ENCODE measurements around the gene ATPAF2. TPM values are rescaled to one million over a fixed set of nuclear protein-coding genes. Genes with fewer than 3 reads are reported as not detected.
A peak's percentile ranks its signal among the peaks of the same experiment; 100 is the strongest.
"Not testable (repeated sequence)": the region's sequence is repeated elsewhere in the genome, so short reads cannot be mapped to it uniquely, and the experiment has no call there.

The ATPAF2 gene
- total RNA-seq, 1 experiment from 2014 or later = 13.3 TPM

GRCh38 chr17:18009609-18010420 is 29.2 kb downstream of the ATPAF2 start:
- no peak for DNase-seq (ENCODE audit: low read depth)

GRCh38 chr17:18008496-18009268 is 30.3 kb downstream of the ATPAF2 start:
- DNase-seq (ENCODE audit: low read depth) = peak; percentile 68

GRCh38 chr17:18006495-18007239 is 32.3 kb downstream of the ATPAF2 start:
- no peak for DNase-seq (ENCODE audit: low read depth)

GRCh38 chr17:18005496-18005895 is 33.5 kb downstream of the ATPAF2 start:
- no peak for DNase-seq (ENCODE audit: low read depth)

GRCh38 chr17:18004884-18005305 is 34.1 kb downstream of the ATPAF2 start:
- DNase-seq (ENCODE audit: low read depth) = no peak

- no peak for DNase-seq (ENCODE audit: low read depth)
These were observed 34.6 kb downstream of the ATPAF2 start for GRCh38 chr17:18004345-18004744.

GRCh38 chr17:18002171-18002570 is 36.8 kb downstream of the ATPAF2 start:
- DNase-seq (ENCODE audit: low read depth) = no peak

- no peak for DNase-seq (ENCODE audit: low read depth)
These were observed 38.9 kb downstream of the ATPAF2 start for GRCh38 chr17:18000030-18000408.

- DNase-seq (ENCODE audit: low read depth) = no peak
These were observed 39.5 kb downstream of the ATPAF2 start for GRCh38 chr17:17999364-18000029.

GRCh38 chr17:17998934-17999333 is 40.0 kb downstream of the ATPAF2 start:
- DNase-seq (ENCODE audit: low read depth) = no peak

GRCh38 chr17:17995887-17996286 is 43.1 kb downstream of the ATPAF2 start:
- DNase-seq (ENCODE audit: low read depth) = not testable (repeated sequence)

GRCh38 chr17:17994271-17995069 is 44.5 kb downstream of the ATPAF2 start:
- DNase-seq (ENCODE audit: low read depth) = peak; percentile 20

- DNase-seq (ENCODE audit: low read depth) = no peak
These were observed 45.1 kb downstream of the ATPAF2 start for GRCh38 chr17:17993852-17994251.

GRCh38 chr17:17993366-17993765 is 45.6 kb downstream of the ATPAF2 start:
- no peak for DNase-seq (ENCODE audit: low read depth)

GRCh38 chr17:17990282-17990681 is 48.7 kb downstream of the ATPAF2 start:
- DNase-seq (ENCODE audit: low read depth) = peak; percentile 88

- no peak for DNase-seq (ENCODE audit: low read depth)
These were observed 49.4 kb downstream of the ATPAF2 start for GRCh38 chr17:17989618-17990017.

GRCh38 chr17:17989081-17989480 is 49.9 kb downstream of the ATPAF2 start:
- DNase-seq (ENCODE audit: low read depth) = no peak

- DNase-seq (ENCODE audit: low read depth) = no peak
These were observed 50.5 kb downstream of the ATPAF2 start for GRCh38 chr17:17988427-17988945.

- no peak for DNase-seq (ENCODE audit: low read depth)
These were observed 51.1 kb downstream of the ATPAF2 start for GRCh38 chr17:17987901-17988300.

- DNase-seq (ENCODE audit: low read depth) = no peak
These were observed 51.6 kb downstream of the ATPAF2 start for GRCh38 chr17:17987187-17987896.
